Choroid plexus epithelial cell (primary cell): ENCODE measurements around the gene SMAD5.

Experiments used
- DNase-seq: peaks from one replicate; pipeline ENCODE4 v3.0.0-alpha.2; 2010; ENCODE audit warnings: low read depth
- H3K4me3 ChIP-seq: 2 replicates; pipeline ENCODE4 v1.5.1; 2011; ENCODE audit warnings: low read depth, mild to moderate bottlenecking, control low read depth, low read length, moderate library complexity
- TF ChIP-seq, protein P1 (sequence below): conservative IDR thresholded peaks from 2 replicates; pipeline ENCODE4 v1.5.1; 2011; ENCODE audit warnings: low read depth, mild to moderate bottlenecking, control low read depth, inconsistent platforms, low read length, moderate library complexity

The SMAD5 gene

GRCh38 chr5:136193322-136193935, 60.8 kb downstream of the SMAD5 start:
- TF ChIP-seq, protein P1, sequence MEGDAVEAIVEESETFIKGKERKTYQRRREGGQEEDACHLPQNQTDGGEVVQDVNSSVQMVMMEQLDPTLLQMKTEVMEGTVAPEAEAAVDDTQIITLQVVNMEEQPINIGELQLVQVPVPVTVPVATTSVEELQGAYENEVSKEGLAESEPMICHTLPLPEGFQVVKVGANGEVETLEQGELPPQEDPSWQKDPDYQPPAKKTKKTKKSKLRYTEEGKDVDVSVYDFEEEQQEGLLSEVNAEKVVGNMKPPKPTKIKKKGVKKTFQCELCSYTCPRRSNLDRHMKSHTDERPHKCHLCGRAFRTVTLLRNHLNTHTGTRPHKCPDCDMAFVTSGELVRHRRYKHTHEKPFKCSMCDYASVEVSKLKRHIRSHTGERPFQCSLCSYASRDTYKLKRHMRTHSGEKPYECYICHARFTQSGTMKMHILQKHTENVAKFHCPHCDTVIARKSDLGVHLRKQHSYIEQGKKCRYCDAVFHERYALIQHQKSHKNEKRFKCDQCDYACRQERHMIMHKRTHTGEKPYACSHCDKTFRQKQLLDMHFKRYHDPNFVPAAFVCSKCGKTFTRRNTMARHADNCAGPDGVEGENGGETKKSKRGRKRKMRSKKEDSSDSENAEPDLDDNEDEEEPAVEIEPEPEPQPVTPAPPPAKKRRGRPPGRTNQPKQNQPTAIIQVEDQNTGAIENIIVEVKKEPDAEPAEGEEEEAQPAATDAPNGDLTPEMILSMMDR = no peak
- no peak for DNase-seq
- H3K4me3 ChIP-seq = no peak overlapping the region

DNA sequence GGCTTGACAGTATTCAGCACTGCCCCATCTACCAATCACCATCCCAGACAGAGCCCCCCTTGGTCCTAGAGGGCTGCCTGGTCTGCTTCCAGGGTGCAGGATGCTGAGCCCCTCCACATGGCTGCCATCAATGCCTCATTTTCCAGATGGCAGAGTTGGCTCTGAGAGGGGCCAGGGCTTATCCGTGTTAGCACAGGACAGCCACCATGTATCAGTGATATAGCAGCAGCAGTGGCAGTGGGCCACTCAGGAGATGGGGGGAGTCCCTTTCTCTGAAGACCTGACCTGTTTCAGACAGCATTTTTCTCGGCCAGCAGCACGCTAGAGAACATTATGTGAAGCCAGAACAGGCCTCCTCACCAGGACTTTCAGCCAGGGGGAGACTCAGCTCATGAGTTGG, 61.9 kb downstream of the SMAD5 start:
- H3K4me3 ChIP-seq = no peak overlapping the region
- DNase-seq = no peak
- TF ChIP-seq, protein P1 = no peak

DNA sequence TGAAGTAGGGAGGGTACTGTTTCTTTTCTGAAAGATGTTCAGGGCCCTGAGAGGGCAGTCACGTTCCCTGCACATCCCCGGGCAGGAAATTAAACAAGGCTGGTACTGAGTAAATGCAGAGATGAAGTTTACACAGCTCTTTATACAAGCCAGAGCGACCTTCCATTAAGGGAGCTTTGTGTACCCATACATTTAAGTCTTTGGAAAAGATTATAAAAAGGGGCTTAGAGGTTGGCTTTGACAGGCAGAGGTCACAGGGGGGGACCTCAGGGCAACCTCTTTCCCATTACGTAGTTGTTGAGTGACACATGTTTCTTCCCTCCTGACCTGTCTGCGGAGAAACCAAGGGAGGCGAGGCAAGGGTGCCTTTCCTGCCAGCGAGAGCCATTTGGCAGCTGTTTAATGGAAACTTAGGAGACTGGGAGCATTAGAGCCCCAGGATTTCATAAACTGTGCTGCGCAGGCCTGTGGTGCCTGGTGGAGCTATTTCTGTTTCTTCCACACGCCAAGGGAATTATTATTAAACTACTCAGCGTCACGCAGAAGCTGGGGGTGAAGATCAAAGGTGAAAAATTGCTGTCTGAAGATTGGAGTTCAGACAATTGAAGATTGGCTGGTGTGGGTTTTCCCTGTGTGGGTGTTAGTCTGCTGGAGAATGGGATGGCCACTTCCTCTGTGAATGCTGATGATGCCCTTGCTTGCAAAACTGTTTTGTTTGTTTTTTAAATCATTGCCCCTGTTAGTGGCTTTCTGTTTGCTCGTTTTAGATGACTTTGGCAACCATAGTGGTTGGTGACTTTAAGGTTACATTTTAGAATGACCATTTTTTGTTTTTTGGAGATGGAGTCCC, 63.6 kb downstream of the SMAD5 start:
- H3K4me3 ChIP-seq = no peak overlapping the region
- DNase-seq = peak; percentile 11
- TF ChIP-seq, protein P1 = no peak

GRCh38 chr5:136197462-136198142, 65.0 kb downstream of the SMAD5 start:
- DNase-seq = no peak
- no peak overlapping the region for H3K4me3 ChIP-seq
- TF ChIP-seq, protein P1 = no peak

- TF ChIP-seq, protein P1 = no peak
- DNase-seq = no peak
- H3K4me3 ChIP-seq = no peak overlapping the region
Observed at GRCh38 chr5:136198453-136198852, 65.8 kb downstream of the SMAD5 start.

- TF ChIP-seq, protein P1 = no peak
- DNase-seq = no peak
- H3K4me3 ChIP-seq = no peak overlapping the region
Observed at GRCh38 chr5:136199408-136199807, 66.8 kb downstream of the SMAD5 start.
